ENCODE results near the gene TNK1.

TNK1 gene

GRCh38 chr17:7388856-7389255, 8.0 kb downstream of the TNK1 start:
- Histone ChIP-seq H3K9me3 (ENCODE audit: control insufficient read depth, low read length) (no peaks in the 10 kb centered on the region), H3K4me3 (ENCODE audit: insufficient read depth, low read depth, low read length, poor library complexity, severe bottlenecking) (no peak overlapping the region), H3K27ac (ENCODE audit: insufficient read depth, low read length, poor library complexity, severe bottlenecking) (no peak overlapping the region), H3K36me3 (ENCODE audit: control insufficient read depth, insufficient read depth, low read length) (peaks cover 50% of the 10 kb centered on the region), H3K4me1 (ENCODE audit: control insufficient read depth, insufficient read depth, low read length, poor library complexity, severe bottlenecking) (peaks cover 33% of the 10 kb centered on the region), H3K27me3 (replicated peaks; ENCODE audit: control insufficient read depth, insufficient read depth, low read length, poor library complexity, severe bottlenecking) (no peaks in the 10 kb centered on the region)
- no peak for DNase-seq

GRCh38 chr17:7389924-7390910, 9.3 kb downstream of the TNK1 start:
- no peak for DNase-seq
- peaks cover 50% of the 10 kb centered on the region for H3K36me3 ChIP-seq (ENCODE audit: control insufficient read depth, insufficient read depth, low read length)
- no peaks in the 10 kb centered on the region for H3K27me3 ChIP-seq (replicated peaks; ENCODE audit: control insufficient read depth, insufficient read depth, low read length, poor library complexity, severe bottlenecking)
- H3K4me3 ChIP-seq (ENCODE audit: insufficient read depth, low read depth, low read length, poor library complexity, severe bottlenecking): no peak overlapping the region
- H3K27ac ChIP-seq (ENCODE audit: insufficient read depth, low read length, poor library complexity, severe bottlenecking): peak overlapping the region; percentile 4
- peaks cover 32% of the 10 kb centered on the region for H3K4me1 ChIP-seq (ENCODE audit: control insufficient read depth, insufficient read depth, low read length, poor library complexity, severe bottlenecking)
- no peaks in the 10 kb centered on the region for H3K9me3 ChIP-seq (ENCODE audit: control insufficient read depth, low read length)

GRCh38 chr17:7391307-7391706, 10.4 kb downstream of the TNK1 start:
- Histone ChIP-seq H3K4me1 (ENCODE audit: control insufficient read depth, insufficient read depth, low read length, poor library complexity, severe bottlenecking) (peaks cover 33% of the 10 kb centered on the region), H3K4me3 (ENCODE audit: insufficient read depth, low read depth, low read length, poor library complexity, severe bottlenecking) (no peak overlapping the region), H3K9me3 (ENCODE audit: control insufficient read depth, low read length) (no peaks in the 10 kb centered on the region), H3K27ac (ENCODE audit: insufficient read depth, low read length, poor library complexity, severe bottlenecking) (no peak overlapping the region), H3K36me3 (ENCODE audit: control insufficient read depth, insufficient read depth, low read length) (peaks cover 50% of the 10 kb centered on the region), H3K27me3 (replicated peaks; ENCODE audit: control insufficient read depth, insufficient read depth, low read length, poor library complexity, severe bottlenecking) (no peaks in the 10 kb centered on the region)
- DNase-seq: no peak

GRCh38 chr17:7392696-7393612, 12.1 kb downstream of the TNK1 start:
- H3K27ac ChIP-seq (ENCODE audit: insufficient read depth, low read length, poor library complexity, severe bottlenecking): peak overlapping the region; percentile 90
- peaks cover 33% of the 10 kb centered on the region for H3K4me1 ChIP-seq (ENCODE audit: control insufficient read depth, insufficient read depth, low read length, poor library complexity, severe bottlenecking)
- H3K4me3 ChIP-seq (ENCODE audit: insufficient read depth, low read depth, low read length, poor library complexity, severe bottlenecking): peak overlapping the region; percentile 95
- H3K27me3 ChIP-seq (replicated peaks; ENCODE audit: control insufficient read depth, insufficient read depth, low read length, poor library complexity, severe bottlenecking): no peaks in the 10 kb centered on the region
- H3K36me3 ChIP-seq (ENCODE audit: control insufficient read depth, insufficient read depth, low read length): peaks cover 44% of the 10 kb centered on the region
- DNase-seq: no peak
- H3K9me3 ChIP-seq (ENCODE audit: control insufficient read depth, low read length): no peaks in the 10 kb centered on the region

GRCh38 chr17:7393613-7394451, 12.9 kb downstream of the TNK1 start:
- DNase-seq: peak; percentile 60 to 74 (median 73)
- H3K27me3 ChIP-seq (replicated peaks; ENCODE audit: control insufficient read depth, insufficient read depth, low read length, poor library complexity, severe bottlenecking): no peaks in the 10 kb centered on the region
- H3K36me3 ChIP-seq (ENCODE audit: control insufficient read depth, insufficient read depth, low read length): peaks cover 38% of the 10 kb centered on the region
- H3K4me3 ChIP-seq (ENCODE audit: insufficient read depth, low read depth, low read length, poor library complexity, severe bottlenecking): peak overlapping the region; percentile 95
- H3K4me1 ChIP-seq (ENCODE audit: control insufficient read depth, insufficient read depth, low read length, poor library complexity, severe bottlenecking): peaks cover 33% of the 10 kb centered on the region
- H3K27ac ChIP-seq (ENCODE audit: insufficient read depth, low read length, poor library complexity, severe bottlenecking): peak overlapping the region; percentile 90
- H3K9me3 ChIP-seq (ENCODE audit: control insufficient read depth, low read length): no peaks in the 10 kb centered on the region

- peaks cover 30% of the 10 kb centered on the region for H3K36me3 ChIP-seq (ENCODE audit: control insufficient read depth, insufficient read depth, low read length)
- peak within 1 kb of the TSS; percentile 90 for H3K27ac ChIP-seq (ENCODE audit: insufficient read depth, low read length, poor library complexity, severe bottlenecking)
- H3K4me3 ChIP-seq (ENCODE audit: insufficient read depth, low read depth, low read length, poor library complexity, severe bottlenecking): peak within 1 kb of the TSS; percentile 95
- H3K27me3 ChIP-seq (replicated peaks; ENCODE audit: control insufficient read depth, insufficient read depth, low read length, poor library complexity, severe bottlenecking): no peaks in the 10 kb centered on the region
- no peaks in the 10 kb centered on the region for H3K9me3 ChIP-seq (ENCODE audit: control insufficient read depth, low read length)
- DNase-seq: peak; percentile 61 to 78 (median 74)
- peaks cover 33% of the 10 kb centered on the region for H3K4me1 ChIP-seq (ENCODE audit: control insufficient read depth, insufficient read depth, low read length, poor library complexity, severe bottlenecking)
Observed at GRCh38 chr17:7394452-7395191, 13.7 kb downstream of the TNK1 start, which contains the start of gene PLSCR3. Gene PLSCR3 (minus strand): TSS chr17:7394525. CDS start chr17:7394110, 415 bp downstream.

GRCh38 chr17:7396147-7396546, 15.3 kb downstream of the TNK1 start:
- Histone ChIP-seq H3K36me3 (ENCODE audit: control insufficient read depth, insufficient read depth, low read length) (peaks cover 15% of the 10 kb centered on the region), H3K4me3 (ENCODE audit: insufficient read depth, low read depth, low read length, poor library complexity, severe bottlenecking) (no peak overlapping the region), H3K27me3 (replicated peaks; ENCODE audit: control insufficient read depth, insufficient read depth, low read length, poor library complexity, severe bottlenecking) (no peaks in the 10 kb centered on the region), H3K27ac (ENCODE audit: insufficient read depth, low read length, poor library complexity, severe bottlenecking) (no peak overlapping the region), H3K9me3 (ENCODE audit: control insufficient read depth, low read length) (no peaks in the 10 kb centered on the region), H3K4me1 (ENCODE audit: control insufficient read depth, insufficient read depth, low read length, poor library complexity, severe bottlenecking) (peaks cover 30% of the 10 kb centered on the region)
- no peak for DNase-seq

GRCh38 chr17:7398612-7399011, 17.7 kb downstream of the TNK1 start:
- DNase-seq: no peak
- H3K9me3 ChIP-seq (ENCODE audit: control insufficient read depth, low read length): no peaks in the 10 kb centered on the region
- no peak overlapping the region for H3K4me3 ChIP-seq (ENCODE audit: insufficient read depth, low read depth, low read length, poor library complexity, severe bottlenecking)
- no peaks in the 10 kb centered on the region for H3K36me3 ChIP-seq (ENCODE audit: control insufficient read depth, insufficient read depth, low read length)
- peaks cover 17% of the 10 kb centered on the region for H3K4me1 ChIP-seq (ENCODE audit: control insufficient read depth, insufficient read depth, low read length, poor library complexity, severe bottlenecking)
- H3K27ac ChIP-seq (ENCODE audit: insufficient read depth, low read length, poor library complexity, severe bottlenecking): no peak overlapping the region
- H3K27me3 ChIP-seq (replicated peaks; ENCODE audit: control insufficient read depth, insufficient read depth, low read length, poor library complexity, severe bottlenecking): no peaks in the 10 kb centered on the region
